Measurements from ENCODE around the gene RBM39. TPM values are rescaled to one million over a fixed set of nuclear protein-coding genes. Genes with fewer than 3 reads are reported as not detected.
A peak's percentile ranks its signal among the peaks of the same experiment; 100 is the strongest.
"Not testable (repeated sequence)": the region's sequence is repeated elsewhere in the genome, so short reads cannot be mapped to it uniquely, and the experiment has no call there.

RBM39 gene
- total and polyA plus RNA-seq, 2 donors: 449 to 830 TPM

- not testable (repeated sequence) for H3K27ac ChIP-seq (ENCODE audit: low read depth in 1 of 2, low read length in 1 of 2); DNase-seq (ENCODE audit: low read depth in 6 of 9, low spot score in 9 of 9); H3K9me3 ChIP-seq (ENCODE audit: control insufficient read depth in 2 of 2, insufficient read depth in 1 of 2, low read length in 1 of 2); H3K27me3 ChIP-seq (ENCODE audit: control insufficient read depth in 2 of 2, insufficient read depth in 1 of 2, low read length in 1 of 2); H3K4me3 ChIP-seq (ENCODE audit: low read length in 2 of 2); H3K36me3 ChIP-seq (ENCODE audit: control insufficient read depth in 2 of 2, insufficient read depth in 2 of 2, low read length in 1 of 2)
- peaks cover 10 to 31% of the 10 kb centered on the region in 2 donors for H3K4me1 ChIP-seq (ENCODE audit: control insufficient read depth in 2 of 2, insufficient read depth in 2 of 2, low read length in 2 of 2)
- 95% methylated on average over 2 of the region's 2 CpGs for WGBS
Observed at GRCh38 chr20:35764936-35765335, 22.9 kb upstream of the RBM39 start.

DNA sequence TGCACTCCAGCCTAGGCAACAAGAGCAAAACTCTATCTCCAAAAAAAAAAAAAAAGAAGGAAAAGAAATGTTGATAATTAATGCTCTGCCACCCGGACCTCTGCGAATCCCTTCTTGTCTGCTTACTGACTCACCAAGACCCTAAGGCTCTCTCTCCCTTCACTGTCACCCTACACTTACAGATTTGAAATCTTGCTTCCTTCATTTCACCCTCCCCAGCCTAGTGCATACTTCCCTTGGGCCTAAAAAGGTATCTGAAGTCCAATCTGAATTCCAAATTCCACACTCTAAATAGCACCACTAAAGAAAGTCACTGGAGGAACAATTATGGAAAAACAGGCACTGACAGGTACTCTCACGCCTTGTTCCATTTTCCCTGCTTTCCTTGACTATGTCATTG is 20.4 kb upstream of the RBM39 start:
- H3K4me1 ChIP-seq (ENCODE audit: control insufficient read depth in 2 of 2, insufficient read depth in 2 of 2, low read length in 2 of 2): peaks cover 0 to 9% of the 10 kb centered on the region in 2 donors
- H3K27ac ChIP-seq (ENCODE audit: low read depth in 1 of 2, low read length in 1 of 2): no peak overlapping the region
- H3K4me3 ChIP-seq (ENCODE audit: low read length in 2 of 2): no peak overlapping the region
- no peaks in the 10 kb centered on the region for H3K36me3 ChIP-seq (ENCODE audit: control insufficient read depth in 2 of 2, insufficient read depth in 2 of 2, low read length in 1 of 2)
- 98% methylated on average over 3 of the region's 3 CpGs for WGBS
- no peaks in the 10 kb centered on the region for H3K27me3 ChIP-seq (ENCODE audit: control insufficient read depth in 2 of 2, insufficient read depth in 1 of 2, low read length in 1 of 2)
- no peak for DNase-seq (ENCODE audit: low read depth in 6 of 9, low spot score in 9 of 9)
- H3K9me3 ChIP-seq (ENCODE audit: control insufficient read depth in 2 of 2, insufficient read depth in 1 of 2, low read length in 1 of 2): no peaks in the 10 kb centered on the region

GRCh38 chr20:35761548-35761947 is 19.5 kb upstream of the RBM39 start:
- not testable (repeated sequence) for DNase-seq (ENCODE audit: low read depth in 6 of 9, low spot score in 9 of 9); H3K9me3 ChIP-seq (ENCODE audit: control insufficient read depth in 2 of 2, insufficient read depth in 1 of 2, low read length in 1 of 2); H3K4me3 ChIP-seq (ENCODE audit: low read length in 2 of 2)

DNA sequence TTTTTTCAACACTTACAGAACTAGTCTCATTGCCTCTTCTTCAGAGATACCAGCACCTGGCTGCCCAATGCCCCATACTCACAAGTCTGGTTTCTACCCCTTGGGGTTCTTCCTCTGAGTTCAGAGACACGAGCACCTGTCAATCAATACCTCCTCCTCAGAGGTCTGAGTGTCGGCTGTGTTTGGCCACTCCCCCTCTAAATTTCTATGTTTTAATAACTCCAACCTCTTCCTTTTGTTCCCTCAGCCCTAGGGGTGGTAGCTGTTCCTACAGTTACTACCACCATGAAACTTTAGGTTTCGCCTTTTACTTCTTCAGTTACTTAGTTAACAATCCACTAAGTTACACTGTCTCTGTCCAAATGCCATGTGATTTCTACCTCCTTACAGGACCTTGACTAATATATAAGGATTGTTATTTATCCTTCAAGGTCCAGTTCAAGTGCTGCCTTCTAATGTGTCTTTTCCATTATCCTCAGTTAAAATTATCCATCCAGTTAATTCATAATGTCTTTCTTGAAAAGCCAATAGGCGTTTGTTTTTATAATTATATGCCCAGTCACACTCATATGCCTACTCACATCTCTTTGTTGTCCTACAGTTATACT is 15.1 kb upstream of the RBM39 start:
- H3K27me3 ChIP-seq (ENCODE audit: control insufficient read depth in 2 of 2, insufficient read depth in 1 of 2, low read length in 1 of 2): no peaks in the 10 kb centered on the region

More at GRCh38 chr20:35761548-35761947, 19.5 kb upstream of the RBM39 start:
- 98% methylated on average over 11 of the region's 11 CpGs for WGBS
- not testable (repeated sequence) for H3K4me1 ChIP-seq (ENCODE audit: control insufficient read depth in 2 of 2, insufficient read depth in 2 of 2, low read length in 2 of 2); H3K27ac ChIP-seq (ENCODE audit: low read depth in 1 of 2, low read length in 1 of 2); H3K27me3 ChIP-seq (ENCODE audit: control insufficient read depth in 2 of 2, insufficient read depth in 1 of 2, low read length in 1 of 2); H3K36me3 ChIP-seq (ENCODE audit: control insufficient read depth in 2 of 2, insufficient read depth in 2 of 2, low read length in 1 of 2)

GRCh38 chr20:35756404-35756803 is 14.3 kb upstream of the RBM39 start:
- H3K36me3 ChIP-seq (ENCODE audit: control insufficient read depth in 2 of 2, insufficient read depth in 2 of 2, low read length in 1 of 2): no peaks in the 10 kb centered on the region
- no peak overlapping the region for H3K27ac ChIP-seq (ENCODE audit: low read depth in 1 of 2, low read length in 1 of 2)
- no peaks in the 10 kb centered on the region for H3K9me3 ChIP-seq (ENCODE audit: control insufficient read depth in 2 of 2, insufficient read depth in 1 of 2, low read length in 1 of 2)
- no peak overlapping the region for H3K4me3 ChIP-seq (ENCODE audit: low read length in 2 of 2)
- 97% methylated on average over 4 of the region's 4 CpGs for WGBS
- no peak for DNase-seq (ENCODE audit: low read depth in 6 of 9, low spot score in 9 of 9)
- no peaks in the 10 kb centered on the region for H3K27me3 ChIP-seq (ENCODE audit: control insufficient read depth in 2 of 2, insufficient read depth in 1 of 2, low read length in 1 of 2)
- peaks cover 0 to 12% of the 10 kb centered on the region in 2 donors for H3K4me1 ChIP-seq (ENCODE audit: control insufficient read depth in 2 of 2, insufficient read depth in 2 of 2, low read length in 2 of 2)

More for the DNA sequence above, 15.1 kb upstream of the RBM39 start:
- peaks cover 0 to 12% of the 10 kb centered on the region in 2 donors for H3K4me1 ChIP-seq (ENCODE audit: control insufficient read depth in 2 of 2, insufficient read depth in 2 of 2, low read length in 2 of 2)
- H3K27ac ChIP-seq (ENCODE audit: low read depth in 1 of 2, low read length in 1 of 2): no peak overlapping the region
- no peaks in the 10 kb centered on the region for H3K9me3 ChIP-seq (ENCODE audit: control insufficient read depth in 2 of 2, insufficient read depth in 1 of 2, low read length in 1 of 2)
- no peak overlapping the region for H3K4me3 ChIP-seq (ENCODE audit: low read length in 2 of 2)
- H3K36me3 ChIP-seq (ENCODE audit: control insufficient read depth in 2 of 2, insufficient read depth in 2 of 2, low read length in 1 of 2): no peaks in the 10 kb centered on the region
- DNase-seq (ENCODE audit: low read depth in 6 of 9, low spot score in 9 of 9): peak in 1 of 9 donors; percentile 25
- 65% methylated on average over 4 of the region's 4 CpGs for WGBS

GRCh38 chr20:35750611-35751010 is 8.6 kb upstream of the RBM39 start:
- H3K4me3 ChIP-seq (ENCODE audit: low read length in 2 of 2): no peak overlapping the region
- 93% methylated on average over 2 of the region's 2 CpGs for WGBS
- H3K27me3 ChIP-seq (ENCODE audit: control insufficient read depth in 2 of 2, insufficient read depth in 1 of 2, low read length in 1 of 2): no peaks in the 10 kb centered on the region
- DNase-seq (ENCODE audit: low read depth in 6 of 9, low spot score in 9 of 9): no peak
- no peaks in the 10 kb centered on the region for H3K36me3 ChIP-seq (ENCODE audit: control insufficient read depth in 2 of 2, insufficient read depth in 2 of 2, low read length in 1 of 2)
- H3K4me1 ChIP-seq (ENCODE audit: control insufficient read depth in 2 of 2, insufficient read depth in 2 of 2, low read length in 2 of 2): peaks cover 0 to 5% of the 10 kb centered on the region in 2 donors
- no peak overlapping the region for H3K27ac ChIP-seq (ENCODE audit: low read depth in 1 of 2, low read length in 1 of 2)
- H3K9me3 ChIP-seq (ENCODE audit: control insufficient read depth in 2 of 2, insufficient read depth in 1 of 2, low read length in 1 of 2): no peaks in the 10 kb centered on the region

- Histone ChIP-seq H3K27ac (ENCODE audit: low read depth in 1 of 2, low read length in 1 of 2) (peak overlapping the region in 1 of 2 donors; percentile 97), H3K36me3 (ENCODE audit: control insufficient read depth in 2 of 2, insufficient read depth in 2 of 2, low read length in 1 of 2) (peaks cover 4 to 14% of the 10 kb centered on the region in 2 donors), H3K4me1 (ENCODE audit: control insufficient read depth in 2 of 2, insufficient read depth in 2 of 2, low read length in 2 of 2) (peaks cover 0 to 14% of the 10 kb centered on the region in 2 donors)
- H3K9me3 ChIP-seq (ENCODE audit: control insufficient read depth in 2 of 2, insufficient read depth in 1 of 2, low read length in 1 of 2); H3K27me3 ChIP-seq (ENCODE audit: control insufficient read depth in 2 of 2, insufficient read depth in 1 of 2, low read length in 1 of 2); H3K4me3 ChIP-seq (ENCODE audit: low read length in 2 of 2): not testable (repeated sequence)
- 96% methylated on average over 3 of the region's 3 CpGs for WGBS
- peak in 1 of 9 donors; percentile 9 for DNase-seq (ENCODE audit: low read depth in 6 of 9, low spot score in 9 of 9)
Observed at GRCh38 chr20:35744492-35744841, 2.4 kb upstream of the RBM39 start.

DNA sequence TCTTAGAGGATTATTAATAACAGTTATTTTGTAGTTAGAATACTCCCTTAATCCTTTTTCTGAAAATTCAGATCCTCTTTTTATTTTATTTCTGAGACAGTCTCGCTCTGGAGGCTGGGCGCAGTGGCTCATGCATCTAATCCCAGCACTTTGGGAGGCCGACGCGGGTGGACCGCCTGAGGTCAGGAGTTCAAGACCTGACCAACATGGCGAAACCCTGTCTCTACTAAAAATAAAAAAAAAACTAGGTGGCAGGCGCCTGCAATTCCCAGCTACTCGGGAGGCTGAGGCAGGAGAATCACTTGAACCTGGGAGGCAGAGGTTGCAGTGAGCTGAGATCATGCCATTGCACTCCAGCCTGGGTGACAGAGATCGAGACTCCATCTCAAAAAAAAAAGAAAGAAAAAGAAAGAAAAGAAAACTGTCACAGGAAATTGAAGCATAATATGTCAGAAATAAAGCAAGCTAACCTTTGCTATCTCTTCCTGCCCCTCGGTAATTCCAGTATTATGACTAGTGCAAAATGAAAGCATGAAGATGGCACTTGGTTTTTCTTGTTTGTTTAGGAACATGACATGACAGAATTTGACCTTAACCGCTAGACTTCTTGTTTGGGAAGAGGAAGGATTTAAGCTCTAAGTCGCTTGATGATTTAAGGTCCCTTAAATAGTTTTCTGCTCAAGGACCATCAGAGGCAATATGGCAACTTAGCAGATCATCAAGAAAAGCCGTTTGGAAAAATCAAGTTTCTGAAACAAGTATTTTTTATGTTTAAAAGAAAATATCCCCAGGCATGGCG is 1.8 kb upstream of the RBM39 start:
- H3K27ac ChIP-seq (ENCODE audit: low read depth in 1 of 2, low read length in 1 of 2): peak overlapping the region; percentile 80 to 97
- no peaks in the 10 kb centered on the region for H3K27me3 ChIP-seq (ENCODE audit: control insufficient read depth in 2 of 2, insufficient read depth in 1 of 2, low read length in 1 of 2)
- peak in 3 of 9 donors; percentile 33 to 65 (median 37) for DNase-seq (ENCODE audit: low read depth in 6 of 9, low spot score in 9 of 9)
- WGBS: 60% methylated on average over 15 of the region's 15 CpGs
- peaks cover 3 to 19% of the 10 kb centered on the region in 2 donors for H3K4me1 ChIP-seq (ENCODE audit: control insufficient read depth in 2 of 2, insufficient read depth in 2 of 2, low read length in 2 of 2)
- peak overlapping the region in 1 of 2 donors; percentile 11 for H3K4me3 ChIP-seq (ENCODE audit: low read length in 2 of 2)
- peaks cover 7 to 18% of the 10 kb centered on the region in 2 donors for H3K36me3 ChIP-seq (ENCODE audit: control insufficient read depth in 2 of 2, insufficient read depth in 2 of 2, low read length in 1 of 2)
- no peaks in the 10 kb centered on the region for H3K9me3 ChIP-seq (ENCODE audit: control insufficient read depth in 2 of 2, insufficient read depth in 1 of 2, low read length in 1 of 2)

DNA sequence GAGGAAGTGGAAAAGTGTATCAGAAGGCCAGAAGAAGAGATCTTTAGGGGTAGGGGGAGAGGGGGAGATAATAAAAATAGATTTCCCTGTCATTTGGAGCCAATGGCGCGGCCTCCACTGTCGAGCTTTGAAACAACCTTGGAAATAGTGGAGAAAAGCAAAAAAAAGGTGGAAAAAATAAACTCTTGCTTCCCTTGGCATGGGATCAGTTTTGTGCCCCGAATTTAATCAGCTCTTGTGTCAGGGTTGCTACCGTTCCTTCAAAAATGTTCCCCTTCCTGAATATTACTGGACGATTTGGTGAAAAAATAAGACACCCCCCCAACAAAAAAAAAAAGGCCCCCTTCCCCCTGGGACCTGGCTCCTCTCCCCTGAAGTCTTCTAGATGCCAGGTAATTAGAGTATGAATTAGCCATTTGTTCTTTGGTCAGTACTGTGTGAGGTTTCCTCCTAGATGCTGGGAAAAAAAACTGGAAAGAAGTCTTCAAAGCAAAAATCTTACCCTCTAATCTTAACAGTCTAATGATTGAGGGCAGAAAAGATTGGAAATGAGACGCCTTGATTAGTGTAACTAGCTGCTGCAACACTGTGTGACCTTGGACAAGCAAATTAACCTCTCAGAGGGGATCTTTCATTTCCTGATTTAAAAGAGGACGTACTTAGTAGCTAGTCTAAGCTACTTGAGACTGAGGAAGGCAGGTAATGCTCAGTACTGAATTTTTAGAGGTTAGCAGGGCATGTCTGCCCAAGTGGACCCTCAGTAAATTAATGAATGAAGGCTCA is 872 bp upstream of the RBM39 start:
- Histone ChIP-seq H3K36me3 (ENCODE audit: control insufficient read depth in 2 of 2, insufficient read depth in 2 of 2, low read length in 1 of 2) (peaks cover 14 to 28% of the 10 kb centered on the region in 2 donors), H3K27ac (ENCODE audit: low read depth in 1 of 2, low read length in 1 of 2) (peak overlapping the region; percentile 96 to 97), H3K27me3 (ENCODE audit: control insufficient read depth in 2 of 2, insufficient read depth in 1 of 2, low read length in 1 of 2) (no peaks in the 10 kb centered on the region), H3K4me3 (ENCODE audit: low read length in 2 of 2) (peak overlapping the region; percentile 84 to 99), H3K9me3 (ENCODE audit: control insufficient read depth in 2 of 2, insufficient read depth in 1 of 2, low read length in 1 of 2) (no peaks in the 10 kb centered on the region), H3K4me1 (ENCODE audit: control insufficient read depth in 2 of 2, insufficient read depth in 2 of 2, low read length in 2 of 2) (peaks cover 5 to 21% of the 10 kb centered on the region in 2 donors)
- WGBS: 2% methylated on average over 8 of the region's 8 CpGs
- DNase-seq (ENCODE audit: low read depth in 6 of 9, low spot score in 9 of 9): peak in 7 of 9 donors; percentile 14 to 78 (median 33)

Measured in thymus (tissue), 11 donors.